ENCODE data around the gene FBXO24.

The FBXO24 gene

DNA sequence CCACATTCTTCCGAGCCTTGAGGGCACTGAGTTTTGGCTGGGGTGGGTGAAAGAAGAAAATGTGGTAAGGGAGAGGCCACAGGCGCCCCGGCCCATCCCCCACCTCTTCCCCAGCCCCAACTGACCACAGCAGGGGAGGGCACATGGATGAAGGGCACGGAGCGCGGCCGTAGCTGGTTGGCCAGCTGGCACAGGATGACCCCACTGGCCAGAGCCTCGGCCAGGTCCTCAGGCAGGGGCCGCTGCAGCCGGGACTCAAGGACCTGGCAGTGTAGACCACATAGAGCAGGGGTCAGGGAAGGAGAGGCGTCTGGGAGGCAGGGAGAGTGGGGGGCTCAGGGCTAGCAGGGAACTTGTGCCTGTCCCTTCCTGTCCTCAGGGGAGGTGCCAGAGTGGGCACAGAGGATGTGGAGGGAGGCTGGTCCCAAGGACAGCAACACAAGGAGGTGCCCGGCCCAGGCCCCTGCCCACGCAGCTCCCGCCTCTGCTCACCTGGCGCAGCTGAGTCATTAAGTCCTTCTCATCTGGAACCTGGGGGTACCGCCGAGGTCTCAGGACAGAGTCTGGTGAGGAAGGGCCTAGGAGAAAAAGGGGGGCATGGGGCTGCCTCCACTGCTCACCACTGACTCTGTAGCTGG is 10.3 kb upstream of the FBXO24 start:
- H3K4me3 ChIP-seq (ENCODE audit: low read depth, low read length) = no peak overlapping the region
- ChIA-PET POLR2A (interaction anchor here (1.0 kb wide), 1 partner anchor 9 kb away, joined by 4 read pairs; no protein-coding TSS in a partner anchor), CTCF (interaction anchor here (1.0 to 2.6 kb wide), 2 partner anchors 11 to 93 kb away, joined by 3 to 18 read pairs; no protein-coding TSS in a partner anchor)
- no peak for DNase-seq (ENCODE audit: low read depth, low spot score)
- TF ChIP-seq, protein P1, sequence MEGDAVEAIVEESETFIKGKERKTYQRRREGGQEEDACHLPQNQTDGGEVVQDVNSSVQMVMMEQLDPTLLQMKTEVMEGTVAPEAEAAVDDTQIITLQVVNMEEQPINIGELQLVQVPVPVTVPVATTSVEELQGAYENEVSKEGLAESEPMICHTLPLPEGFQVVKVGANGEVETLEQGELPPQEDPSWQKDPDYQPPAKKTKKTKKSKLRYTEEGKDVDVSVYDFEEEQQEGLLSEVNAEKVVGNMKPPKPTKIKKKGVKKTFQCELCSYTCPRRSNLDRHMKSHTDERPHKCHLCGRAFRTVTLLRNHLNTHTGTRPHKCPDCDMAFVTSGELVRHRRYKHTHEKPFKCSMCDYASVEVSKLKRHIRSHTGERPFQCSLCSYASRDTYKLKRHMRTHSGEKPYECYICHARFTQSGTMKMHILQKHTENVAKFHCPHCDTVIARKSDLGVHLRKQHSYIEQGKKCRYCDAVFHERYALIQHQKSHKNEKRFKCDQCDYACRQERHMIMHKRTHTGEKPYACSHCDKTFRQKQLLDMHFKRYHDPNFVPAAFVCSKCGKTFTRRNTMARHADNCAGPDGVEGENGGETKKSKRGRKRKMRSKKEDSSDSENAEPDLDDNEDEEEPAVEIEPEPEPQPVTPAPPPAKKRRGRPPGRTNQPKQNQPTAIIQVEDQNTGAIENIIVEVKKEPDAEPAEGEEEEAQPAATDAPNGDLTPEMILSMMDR (IDR thresholded peaks at IDR 0.05; ENCODE audit: insufficient read depth, low read length, missing control alignments) = no peak

DNA sequence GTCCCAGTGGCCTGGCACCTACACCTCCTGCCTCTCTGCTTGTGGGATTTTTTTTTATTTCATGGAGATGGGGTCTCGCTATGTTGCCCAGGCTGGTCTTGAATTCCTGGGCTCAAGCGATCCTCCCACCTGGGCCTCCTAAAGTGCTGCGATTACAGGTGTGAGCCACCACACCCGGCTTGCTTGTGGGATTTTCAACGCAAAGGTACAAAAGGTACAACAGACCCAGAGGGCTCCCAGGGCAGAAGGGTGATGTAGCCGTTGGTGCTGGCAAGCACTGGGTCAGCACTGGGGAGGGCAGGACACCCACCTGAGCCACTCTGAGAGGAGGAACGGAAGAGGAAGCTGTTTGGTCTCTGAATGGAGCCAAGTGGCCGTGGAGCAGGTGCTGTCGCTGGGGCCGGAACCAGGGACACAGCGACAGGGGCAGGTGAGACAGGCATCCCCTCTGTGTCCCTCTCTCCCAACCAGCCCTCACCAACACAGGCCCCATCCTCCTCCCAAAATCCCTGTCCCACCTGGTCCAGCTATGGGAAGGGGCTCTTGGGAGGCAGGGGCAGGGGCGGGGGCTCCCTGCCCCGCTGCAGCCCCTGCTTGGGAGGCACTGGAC is 9.6 kb upstream of the FBXO24 start:
- TF ChIP-seq, protein P1 (IDR thresholded peaks at IDR 0.05; ENCODE audit: insufficient read depth, low read length, missing control alignments) = no peak
- CTCF ChIA-PET = interaction anchor here (1.0 to 2.6 kb wide), 2 partner anchors 12 to 94 kb away, joined by 3 to 18 read pairs; no protein-coding TSS in a partner anchor
- H3K4me3 ChIP-seq (ENCODE audit: low read depth, low read length) = no peak overlapping the region
- POLR2A ChIA-PET = interaction anchor here (1.0 kb wide), 1 partner anchor 8 kb away, joined by 4 read pairs; no protein-coding TSS in a partner anchor
- no peak for DNase-seq (ENCODE audit: low read depth, low spot score)

DNA sequence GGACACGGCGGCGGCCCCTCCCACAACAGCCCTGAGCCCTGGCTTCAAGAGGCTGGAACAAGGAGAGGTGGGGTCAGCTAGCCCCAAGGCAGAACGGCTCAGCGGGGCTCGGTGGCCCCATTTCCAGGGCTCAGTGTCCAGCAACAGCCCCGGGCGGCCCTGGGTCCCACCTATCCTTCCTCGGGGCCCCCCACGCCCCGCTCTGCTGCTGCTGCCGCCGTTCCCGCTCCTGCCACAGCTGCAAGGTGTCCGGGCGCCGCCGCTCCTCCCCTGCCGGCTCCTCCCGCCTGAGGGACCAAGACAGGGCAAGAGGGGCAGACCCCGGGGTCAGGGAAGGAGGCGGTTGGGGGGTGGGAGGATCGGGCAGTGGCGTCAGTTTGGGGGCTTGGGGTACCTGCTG is 9.0 kb upstream of the FBXO24 start:
- ChIA-PET CTCF (interaction anchor here (2.6 kb wide), 1 partner anchor 13 kb away, joined by 18 read pairs; no protein-coding TSS in a partner anchor), POLR2A (interaction anchor here (1.9 kb wide), 1 partner anchor 9 kb away, joined by 7 read pairs; the partner anchor contains the start of genes FBXO24 and LRCH4)
- TF ChIP-seq, protein P1 (IDR thresholded peaks at IDR 0.05; ENCODE audit: insufficient read depth, low read length, missing control alignments) = no peak
- DNase-seq (ENCODE audit: low read depth, low spot score) = no peak
- no peak overlapping the region for H3K4me3 ChIP-seq (ENCODE audit: low read depth, low read length)

DNA sequence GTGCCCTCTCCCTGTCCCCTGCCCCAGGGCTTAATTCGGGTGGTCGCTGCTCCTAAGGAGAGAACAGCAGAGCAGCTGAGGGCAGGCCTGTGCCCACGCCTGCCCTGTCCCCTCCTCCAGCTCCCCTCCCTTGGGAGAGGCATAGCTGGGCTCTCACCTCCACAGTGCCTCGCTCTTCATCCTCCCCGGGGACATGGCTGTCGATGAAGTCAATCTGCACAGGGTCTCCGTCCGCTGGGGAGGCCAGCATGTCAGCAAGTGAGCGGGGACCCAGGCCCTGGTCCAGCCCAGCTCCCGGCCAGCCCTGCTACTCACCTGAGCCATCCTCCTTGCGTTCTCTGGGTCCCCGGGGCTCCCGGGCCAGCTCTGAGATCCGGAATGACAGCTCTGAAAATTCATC is 8.6 kb upstream of the FBXO24 start:
- DNase-seq (ENCODE audit: low read depth, low spot score) = no peak
- TF ChIP-seq, protein P1 (IDR thresholded peaks at IDR 0.05; ENCODE audit: insufficient read depth, low read length, missing control alignments) = no peak
- CTCF ChIA-PET = interaction anchor here (0.7 to 2.6 kb wide), 3 partner anchors 13 to 18 kb away, joined by 3 to 18 read pairs (median 4); no protein-coding TSS in a partner anchor
- POLR2A ChIA-PET = interaction anchor here (1.9 kb wide), 1 partner anchor 9 kb away, joined by 7 read pairs; the partner anchor contains the start of genes FBXO24 and LRCH4
- no peak overlapping the region for H3K4me3 ChIP-seq (ENCODE audit: low read depth, low read length)

DNA sequence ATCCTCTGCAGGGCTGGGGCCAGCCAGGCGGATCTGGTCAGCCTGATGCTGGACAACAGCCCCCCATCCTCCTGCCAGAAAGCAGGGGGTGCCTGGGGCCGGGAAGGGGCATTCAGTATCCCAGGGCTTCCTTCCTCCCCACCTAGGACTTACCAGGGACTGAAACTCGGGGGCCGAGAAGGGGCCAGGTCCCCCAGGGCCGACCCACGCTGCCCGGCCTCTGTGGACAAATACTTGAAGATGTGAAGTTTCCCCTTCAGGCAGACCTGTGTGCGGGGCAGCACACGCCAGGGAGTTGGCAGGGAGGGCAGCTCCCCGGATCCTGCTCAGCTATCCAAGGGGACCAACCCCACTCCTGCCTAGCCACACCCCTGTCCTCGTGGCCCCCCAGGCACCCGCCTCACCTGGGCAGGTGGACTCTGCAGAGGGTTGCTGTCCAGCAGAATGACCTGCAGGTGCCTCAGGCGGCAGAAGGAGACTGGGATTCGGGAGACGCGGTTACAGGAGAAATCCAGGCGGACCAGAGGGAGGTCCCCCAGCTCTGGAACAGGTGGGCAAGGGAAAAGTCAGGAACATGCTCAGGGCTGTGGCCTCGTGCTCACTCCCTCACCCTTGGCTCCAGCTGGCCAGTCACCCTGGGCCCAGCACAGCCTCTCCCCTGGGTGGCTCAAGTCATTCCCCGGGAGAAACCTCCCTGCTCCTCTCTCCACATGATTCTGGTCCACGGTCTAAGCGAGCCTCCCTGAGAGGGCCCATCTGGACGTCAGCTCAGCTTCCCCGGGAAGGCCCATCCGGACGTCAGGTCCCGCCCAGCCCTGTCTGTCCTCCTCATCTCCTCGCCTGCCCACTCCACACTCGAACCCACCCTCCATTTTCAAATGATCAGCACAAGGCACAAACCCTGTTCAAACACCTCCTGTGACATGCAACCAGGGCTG is 7.6 kb upstream of the FBXO24 start:
- TF ChIP-seq, protein P1 (IDR thresholded peaks at IDR 0.05; ENCODE audit: insufficient read depth, low read length, missing control alignments) = no peak
- ChIA-PET CTCF (interaction anchor here (0.7 to 2.6 kb wide), 4 partner anchors 14 to 19 kb away, joined by 3 to 18 read pairs (median 4); no protein-coding TSS in a partner anchor), POLR2A (interaction anchor here (1.9 kb wide), 1 partner anchor 8 kb away, joined by 7 read pairs; the partner anchor contains the start of genes FBXO24 and LRCH4)
- H3K4me3 ChIP-seq (ENCODE audit: low read depth, low read length) = no peak overlapping the region
- no peak for DNase-seq (ENCODE audit: low read depth, low spot score)

Data from AG04449 (cell line).